Measurements from ENCODE around the gene EIF4G3.
"Not testable (repeated sequence)": the region's sequence is repeated elsewhere in the genome, so short reads cannot be mapped to it uniquely, and the experiment has no call there.

- TF ChIP-seq POLR2A, CTCF (IDR thresholded peaks at IDR 0.05): not testable (repeated sequence)
These were observed 324.9 kb downstream of the EIF4G3 start for GRCh38 chr1:20851791-20852190.
